Sigmoid colon (tissue), 4 donors: ENCODE measurements around the gene ANGPTL3.

Experiments
- CTCF ChIP-seq, 4 experiments: fragments of 450-650 bp in 3 of 4; fragments of 200-600 bp in 1 of 4; IDR thresholded peaks; one replicate each; pipeline ENCODE4 v1.5.1; 2016 to 2019; ENCODE audit warnings: antibody characterized with exemption in 4 of 4, mild to moderate bottlenecking in 3 of 4, moderate library complexity in 2 of 4
- EP300 ChIP-seq, 4 donors: sonication (generic); formaldehyde crosslinking; IDR thresholded peaks; one replicate each; pipeline ENCODE4 v1.6.1; 2017; ENCODE audit warnings: antibody characterized with exemption in 4 of 4
- POLR2A ChIP-seq, 2 donors: fragments of 450-650 bp; IDR thresholded peaks; one replicate each; pipeline ENCODE4 v1.6.1; 2016; ENCODE audit warnings: antibody characterized with exemption in 2 of 2, mild to moderate bottlenecking in 2 of 2, moderate library complexity in 2 of 2
- POLR2AphosphoS5 ChIP-seq, 4 donors: sonication (generic); formaldehyde crosslinking; IDR thresholded peaks; one replicate each; pipeline ENCODE4 v1.6.1; 2017; ENCODE audit warnings: antibody characterized with exemption in 4 of 4

DNA sequence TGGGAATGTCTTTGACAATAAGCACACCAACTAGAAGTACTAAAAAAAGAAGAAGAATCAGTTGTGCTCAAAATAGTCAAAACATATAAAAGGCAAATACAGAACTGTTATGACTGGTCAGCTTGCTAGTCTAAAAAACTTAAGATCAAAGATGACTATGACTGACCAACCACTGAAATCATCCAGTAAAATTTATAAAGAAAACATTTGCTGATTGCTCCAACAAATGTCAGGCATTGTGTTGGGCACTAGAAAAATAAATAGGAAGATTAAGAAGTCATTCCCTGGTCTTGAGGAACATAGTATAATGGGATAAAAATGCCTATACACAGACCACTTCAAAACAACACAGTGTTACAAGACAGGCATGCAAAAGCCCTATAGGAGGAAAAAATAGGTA is 9.3 kb upstream of the ANGPTL3 start:
- TF ChIP-seq EP300 (IDR thresholded peaks at IDR 0.05) = no peak
- TF ChIP-seq CTCF (IDR thresholded peaks at IDR 0.05) = no peak
- TF ChIP-seq POLR2A (IDR thresholded peaks at IDR 0.05) = no peak
- no peak for TF ChIP-seq POLR2AphosphoS5 (IDR thresholded peaks at IDR 0.05)
